ENCODE results near the gene OTUB2.

The OTUB2 gene

DNA sequence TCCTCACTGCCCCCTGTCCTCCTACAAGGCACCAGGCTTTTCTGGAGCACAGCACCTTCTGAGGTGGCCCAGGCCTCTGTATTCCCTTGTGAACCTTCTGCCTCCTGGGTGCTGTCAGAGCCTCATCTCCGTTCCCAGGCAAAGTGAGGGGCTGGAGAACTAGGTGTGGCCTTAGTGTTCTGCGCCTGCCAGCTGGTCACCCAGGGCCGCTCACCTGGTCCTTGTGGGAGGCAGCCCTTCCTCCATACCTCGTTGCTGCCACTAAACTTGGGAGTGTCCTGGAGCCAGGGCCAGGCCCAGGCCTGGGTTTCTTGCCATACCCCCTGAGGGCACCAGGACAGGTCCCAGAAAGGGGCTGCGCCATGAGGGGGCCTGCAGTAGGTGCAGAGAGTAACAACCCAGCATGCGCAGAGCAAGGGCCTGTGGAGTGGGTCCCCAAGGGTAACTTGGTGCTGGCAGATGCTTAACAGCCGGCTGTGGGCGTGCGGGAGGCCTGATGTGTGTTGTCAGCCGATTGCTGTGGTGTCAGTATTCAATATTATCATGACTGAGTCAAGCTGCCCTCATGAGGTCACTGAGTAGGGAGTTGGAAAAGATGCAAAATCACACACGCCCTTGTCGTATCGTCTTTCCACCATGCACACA lies 17.1 kb downstream of the OTUB2 start:
- DNase-seq, result no peak

DNA sequence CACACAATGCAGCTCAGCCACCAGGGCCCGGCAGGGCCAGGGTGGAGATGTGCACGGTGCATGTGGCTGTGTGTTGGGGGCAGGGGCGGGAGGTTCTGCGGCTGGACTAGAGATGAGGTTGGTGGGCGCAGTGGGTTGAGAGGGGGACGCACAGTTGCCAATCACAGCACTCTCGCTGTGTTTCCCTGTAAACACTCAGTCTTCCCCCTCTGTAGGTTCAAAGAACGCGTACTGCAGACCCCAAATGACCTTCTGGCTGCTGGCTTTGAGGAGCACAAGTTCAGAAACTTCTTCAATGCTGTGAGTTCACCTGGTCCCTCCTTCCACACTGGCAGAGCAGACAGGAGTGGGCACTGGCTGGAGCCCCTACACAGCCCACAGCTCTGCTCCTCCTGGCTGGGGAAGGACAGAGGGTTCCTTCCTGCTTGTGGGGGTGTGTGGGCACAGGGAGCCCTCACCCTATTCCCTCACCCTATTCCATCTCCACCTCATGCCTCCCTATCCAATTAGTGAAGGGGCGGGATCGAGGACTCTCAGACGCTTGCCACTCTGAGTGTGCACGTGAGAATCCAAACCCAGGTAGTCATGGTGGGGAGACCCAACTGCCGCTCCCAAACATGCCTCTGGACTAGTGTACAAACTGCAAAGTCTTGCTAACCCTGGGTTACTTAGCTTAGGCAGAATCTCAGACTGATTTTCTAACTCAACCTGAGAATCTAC lies 17.8 kb downstream of the OTUB2 start:
- DNase-seq, result no peak

DNA sequence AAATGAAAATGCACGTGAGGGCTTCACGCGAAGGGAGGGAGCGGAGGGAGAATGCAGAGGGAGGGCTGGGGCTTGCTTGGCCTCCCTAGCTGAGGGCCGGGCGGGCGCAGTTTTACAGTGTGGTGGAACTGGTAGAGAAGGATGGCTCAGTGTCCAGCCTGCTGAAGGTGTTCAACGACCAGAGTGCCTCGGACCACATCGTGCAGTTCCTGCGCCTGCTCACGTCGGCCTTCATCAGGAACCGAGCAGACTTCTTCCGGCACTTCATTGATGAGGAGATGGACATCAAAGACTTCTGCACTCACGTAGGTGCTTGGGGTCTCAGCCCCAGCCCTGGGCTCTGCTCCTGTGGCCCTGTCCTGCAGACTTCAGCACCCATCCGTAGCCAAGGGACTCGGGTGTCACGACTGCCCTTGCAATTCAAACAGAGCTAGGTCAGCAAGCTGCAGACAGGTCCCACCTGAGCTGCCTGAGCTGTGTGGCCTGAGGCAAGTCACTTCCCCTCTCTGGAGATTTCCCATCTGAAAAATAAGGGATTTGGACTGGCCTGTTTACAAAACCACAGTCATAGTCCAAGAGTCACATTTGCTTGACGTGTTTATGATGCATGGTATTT lies 18.4 kb downstream of the OTUB2 start:
- DNase-seq, result no peak

DNA sequence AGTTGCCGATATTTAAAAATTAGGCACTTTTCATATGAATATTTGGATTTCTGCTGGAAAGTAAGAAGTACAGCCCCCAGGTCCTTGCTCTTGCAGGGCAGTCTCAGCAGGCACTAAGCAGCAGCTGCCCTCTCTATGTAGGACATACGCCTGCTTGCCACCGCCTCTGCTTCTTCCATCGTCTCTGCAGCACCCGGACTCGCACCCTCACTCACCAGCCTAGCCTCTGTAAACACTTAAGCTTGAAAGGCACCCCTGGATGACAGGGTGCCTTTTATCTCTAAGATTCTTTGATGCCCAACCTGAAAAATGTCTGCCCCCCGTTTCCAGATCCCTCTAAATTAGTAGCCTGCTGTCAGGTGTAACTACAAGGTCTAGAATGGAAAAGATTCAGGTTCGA lies 19.0 kb downstream of the OTUB2 start:
- no peak for DNase-seq

DNA sequence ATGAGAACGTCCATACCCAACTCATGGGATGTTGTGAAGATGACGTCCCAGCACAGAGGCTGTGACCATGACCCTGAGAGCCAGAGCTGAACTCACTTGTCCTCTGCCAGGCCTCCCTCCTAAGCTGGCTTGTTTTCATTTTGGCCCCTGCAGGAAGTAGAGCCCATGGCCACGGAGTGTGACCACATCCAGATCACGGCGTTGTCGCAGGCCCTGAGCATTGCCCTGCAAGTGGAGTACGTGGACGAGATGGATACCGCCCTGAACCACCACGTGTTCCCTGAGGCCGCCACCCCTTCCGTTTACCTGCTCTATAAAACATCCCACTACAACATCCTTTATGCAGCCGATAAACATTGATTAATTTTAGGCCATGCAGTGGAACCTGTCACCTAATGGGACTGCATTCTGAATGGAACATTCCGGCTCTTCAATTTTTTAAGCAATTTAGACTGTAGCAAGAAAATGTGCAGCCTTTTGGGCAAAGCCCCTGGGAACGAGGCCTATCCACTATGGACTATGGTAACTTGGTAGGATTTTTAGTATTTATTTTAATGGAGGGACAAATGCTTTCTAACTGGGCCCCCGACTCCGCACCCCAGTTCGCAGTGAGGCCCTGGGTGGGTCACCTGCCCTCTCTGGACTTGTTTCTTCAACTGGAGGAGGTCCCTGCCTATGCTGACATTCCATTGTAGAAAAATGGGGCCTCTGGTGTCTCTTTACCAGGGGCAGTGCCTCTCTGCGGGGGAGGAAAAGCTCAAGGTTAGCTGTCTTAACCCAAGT lies 19.6 kb downstream of the OTUB2 start:
- no peak for DNase-seq

DNA sequence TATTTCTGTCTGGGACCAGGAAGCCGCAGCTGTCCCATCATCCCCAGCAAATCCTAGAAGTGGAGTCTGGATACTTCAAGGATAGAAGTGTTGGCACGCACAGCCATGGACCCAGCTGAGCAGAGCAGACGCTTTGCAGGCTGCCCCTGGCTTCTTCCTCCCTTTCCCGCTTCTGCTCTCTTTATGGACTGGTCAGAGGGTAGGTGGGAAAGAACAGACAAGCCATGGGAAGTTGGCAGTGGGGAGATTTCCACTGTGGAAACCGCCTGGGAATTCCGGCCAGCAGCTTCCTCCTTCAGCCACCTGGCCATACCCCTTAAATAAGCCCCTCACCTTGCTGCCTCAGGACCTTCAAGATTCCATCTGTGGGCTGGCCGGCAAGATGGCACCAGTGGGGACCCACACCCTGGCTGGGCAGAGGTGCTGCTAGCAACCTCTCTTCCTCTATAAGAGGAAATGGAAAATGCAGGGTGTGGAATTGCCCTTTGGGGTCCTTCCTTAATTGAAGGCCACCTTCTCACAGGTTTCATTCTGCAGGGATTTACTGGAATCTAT lies 20.6 kb downstream of the OTUB2 start:
- DNase-seq, result no peak

DNA sequence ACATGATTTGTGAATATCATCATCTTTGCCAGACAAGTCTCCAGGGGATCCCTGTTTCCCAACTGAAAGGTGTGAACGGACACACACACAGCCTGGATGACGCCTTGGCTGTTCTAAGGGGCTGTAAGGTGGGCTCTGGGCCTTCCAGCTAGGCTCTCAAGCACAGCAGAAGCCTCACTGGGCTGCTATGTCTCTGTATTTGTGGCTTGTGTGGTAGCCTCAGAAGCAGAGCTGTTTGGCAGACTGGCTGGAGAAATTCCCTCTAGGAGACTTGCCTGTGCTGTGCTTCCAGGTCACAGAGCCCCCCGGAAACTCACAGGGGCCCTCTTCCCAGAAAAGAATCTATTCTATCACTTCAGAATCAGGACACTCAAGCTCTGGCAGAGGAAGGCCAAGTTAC lies 21.4 kb downstream of the OTUB2 start:
- no peak for DNase-seq

DNA sequence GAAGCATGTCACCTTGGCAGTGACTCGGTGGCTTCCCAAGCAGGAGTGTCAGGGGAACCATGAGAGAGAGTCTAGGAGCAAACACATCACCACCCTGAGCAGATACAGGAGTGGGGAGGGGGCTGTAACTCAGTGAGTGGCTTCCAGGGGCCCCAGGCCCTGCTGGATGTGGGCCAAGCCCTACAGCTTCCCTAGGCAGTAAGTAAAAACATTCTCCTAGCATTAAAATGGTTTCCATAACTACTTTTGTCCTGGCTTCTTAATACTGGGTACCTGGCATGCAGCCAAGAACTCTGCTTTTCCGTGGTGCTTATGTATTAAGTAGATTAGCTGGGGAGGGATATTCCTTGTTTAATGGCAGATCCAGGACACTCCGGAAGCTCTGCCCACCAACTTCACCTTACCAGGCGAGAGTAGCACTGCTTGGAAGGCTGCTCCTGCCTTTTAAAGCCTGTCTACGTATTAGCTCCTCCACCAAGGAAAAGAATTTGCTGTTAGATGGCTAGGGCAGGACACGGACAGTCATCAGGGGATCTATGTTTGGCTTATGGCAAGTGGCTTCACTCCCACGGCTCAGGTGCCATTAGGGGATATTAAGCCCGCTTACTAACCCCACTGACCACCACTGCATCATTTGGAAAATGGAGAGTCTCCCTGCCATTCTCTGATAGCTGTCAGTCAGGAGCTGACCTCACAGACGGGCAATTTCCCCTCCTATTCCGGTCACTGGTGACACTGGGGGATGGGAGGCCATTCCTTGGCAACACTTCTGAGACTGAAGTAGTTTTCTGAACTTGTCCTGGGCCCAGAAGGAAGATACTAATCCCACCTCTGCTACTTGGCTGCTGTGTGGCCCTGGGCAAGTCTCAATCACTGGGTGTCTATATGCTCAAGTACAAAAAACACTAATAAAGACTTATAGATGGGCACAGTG lies 22.8 kb downstream of the OTUB2 start:
- DNase-seq, result no peak

DNA sequence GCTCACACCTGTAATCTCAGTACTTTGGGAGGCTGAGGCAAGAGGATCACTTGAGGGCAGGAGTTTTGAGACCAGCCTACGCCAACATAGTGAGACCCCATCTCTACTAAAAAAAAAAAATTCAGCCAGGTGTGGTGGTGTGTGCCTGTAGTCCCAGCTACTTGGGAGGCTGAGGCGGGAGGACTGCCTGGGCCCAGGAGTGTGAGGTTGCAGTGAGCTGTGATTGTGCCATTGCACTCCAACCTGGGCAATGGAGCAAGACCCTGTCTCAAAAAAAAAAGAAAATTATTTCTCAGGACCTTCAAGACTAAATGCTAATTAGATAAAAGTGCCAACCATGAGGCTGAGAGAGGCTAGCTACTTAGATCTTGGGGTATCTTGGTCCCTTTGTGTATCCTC lies 23.5 kb downstream of the OTUB2 start:
- DNase-seq, result no peak

DNA sequence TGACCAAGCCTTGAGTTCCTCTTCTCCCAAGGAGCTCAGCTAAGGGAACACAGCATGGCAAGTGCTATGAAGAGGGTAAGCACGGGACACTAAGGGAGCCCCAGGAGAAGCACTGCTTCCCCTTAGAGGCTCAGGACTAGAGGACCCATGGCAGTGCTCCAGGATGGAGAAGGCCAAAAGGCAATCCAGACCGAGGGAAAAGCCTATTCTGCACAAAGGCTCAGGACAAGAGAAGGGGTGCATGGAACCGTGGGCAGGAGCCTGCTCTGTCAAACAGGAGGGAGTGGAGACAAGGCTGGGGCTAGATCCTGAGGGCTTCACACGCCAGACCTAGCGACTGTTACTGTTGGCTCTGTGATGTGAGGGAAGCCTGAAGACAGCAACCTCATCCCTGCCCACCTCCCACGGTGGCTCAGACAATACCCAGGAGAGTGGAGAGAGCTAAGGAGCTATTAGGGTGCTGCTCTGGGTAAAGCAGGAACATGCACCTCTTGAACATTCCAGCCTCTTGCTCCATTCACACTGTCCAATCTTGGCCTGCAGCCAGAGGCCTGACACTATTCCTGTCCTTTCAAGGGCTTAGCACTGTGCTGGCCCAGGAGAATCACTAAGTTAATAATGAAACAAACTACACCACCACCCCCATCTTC lies 24.2 kb downstream of the OTUB2 start:
- no peak for DNase-seq

DNA sequence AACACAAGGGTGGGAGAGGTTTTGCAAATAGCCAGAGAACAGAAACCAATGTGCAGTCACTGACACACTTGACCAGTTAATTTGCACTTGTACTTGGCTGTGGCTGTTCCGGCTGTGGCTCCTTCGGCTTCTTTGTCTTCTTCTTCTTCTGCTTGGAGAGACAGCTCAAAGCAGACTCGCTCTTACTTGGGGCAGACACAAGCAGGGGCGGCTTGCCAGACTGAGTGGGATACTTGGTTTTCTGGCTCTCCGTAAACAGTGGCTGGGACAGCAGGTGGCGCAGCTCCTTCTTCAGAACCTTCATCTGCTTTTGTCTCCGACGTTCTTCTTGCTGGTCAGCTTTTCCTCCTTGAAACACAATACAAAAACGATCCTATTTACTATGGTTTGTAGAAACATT lies 25.0 kb downstream of the OTUB2 start:
- no peak for DNase-seq

DNA sequence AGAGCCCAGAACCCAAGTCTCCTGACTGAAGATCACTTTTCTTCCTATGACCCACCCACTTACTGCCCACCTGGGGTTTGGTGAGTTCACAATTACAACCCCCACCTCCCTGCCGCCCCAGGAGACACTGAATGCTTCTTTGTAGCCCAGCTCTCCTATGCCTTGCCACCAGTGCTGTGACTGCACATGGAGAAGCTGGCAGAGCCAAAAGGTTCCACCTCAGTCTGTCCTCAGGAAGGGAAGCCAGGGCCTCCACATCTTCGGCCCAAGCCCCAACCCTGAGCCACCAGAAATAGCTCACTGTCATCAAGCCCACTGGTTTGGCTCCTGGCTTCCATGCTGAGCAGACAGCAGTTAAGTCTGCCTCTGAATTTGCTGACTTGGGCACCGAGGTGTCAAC lies 25.6 kb downstream of the OTUB2 start:
- DNase-seq, result no peak

DNA sequence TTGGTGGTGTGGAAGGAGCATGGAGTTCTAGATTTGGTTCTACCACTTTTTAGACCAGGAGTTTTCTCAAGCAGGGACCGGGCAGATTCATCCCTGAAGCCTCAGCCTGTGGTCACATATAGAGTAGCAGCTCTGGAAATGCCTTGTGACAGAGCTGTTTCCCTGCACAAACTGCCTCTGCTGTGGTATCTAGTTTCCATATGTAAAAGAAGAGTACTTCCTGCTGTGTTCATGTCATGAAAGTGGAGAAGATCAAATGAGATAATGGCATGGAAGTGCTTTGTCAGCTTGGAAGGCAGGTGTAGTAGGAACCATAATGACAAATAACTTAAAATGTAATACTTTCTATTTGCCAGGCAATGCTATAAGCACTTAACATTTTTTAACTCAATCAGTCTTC lies 26.1 kb downstream of the OTUB2 start:
- DNase-seq, result no peak

DNA sequence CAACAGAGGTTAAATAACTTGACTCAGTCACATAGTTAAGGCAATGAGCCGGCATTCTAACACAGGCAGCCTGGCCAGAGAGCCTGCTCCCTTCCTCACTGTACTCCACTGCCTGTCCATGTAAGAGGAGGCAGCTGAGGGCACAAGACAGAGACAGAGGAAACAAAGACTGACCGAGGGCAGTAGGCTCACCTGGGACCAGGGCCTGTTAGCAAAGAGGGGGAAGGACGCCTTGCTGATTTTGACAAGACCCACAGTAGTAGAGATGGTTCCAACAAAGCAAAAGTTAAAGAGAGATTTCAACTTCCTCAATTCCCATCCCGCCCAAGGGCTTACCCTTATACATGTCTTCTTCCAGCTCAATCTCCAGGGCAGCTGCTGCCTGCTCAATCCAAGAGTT lies 26.5 kb downstream of the OTUB2 start:
- DNase-seq, result no peak

DNA sequence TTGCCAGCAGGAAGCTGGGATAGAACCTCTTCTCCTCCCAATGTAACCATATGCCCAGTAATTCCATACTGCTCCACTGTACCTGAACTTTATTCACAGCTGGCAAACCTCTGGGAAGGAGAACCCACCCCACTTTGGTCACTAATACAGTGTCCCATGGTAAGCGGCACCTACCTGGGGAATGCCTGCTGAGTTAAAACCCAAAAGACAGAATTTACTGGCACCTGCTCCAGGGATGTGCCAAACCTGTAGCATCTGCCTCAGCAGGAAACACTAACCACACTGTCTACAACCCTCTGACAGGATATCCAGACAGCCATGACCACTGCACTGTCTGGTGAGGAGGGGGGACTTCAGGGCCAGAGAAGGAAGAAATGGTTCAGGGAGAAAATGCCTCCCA lies 28.3 kb downstream of the OTUB2 start:
- no peak for DNase-seq

DNA sequence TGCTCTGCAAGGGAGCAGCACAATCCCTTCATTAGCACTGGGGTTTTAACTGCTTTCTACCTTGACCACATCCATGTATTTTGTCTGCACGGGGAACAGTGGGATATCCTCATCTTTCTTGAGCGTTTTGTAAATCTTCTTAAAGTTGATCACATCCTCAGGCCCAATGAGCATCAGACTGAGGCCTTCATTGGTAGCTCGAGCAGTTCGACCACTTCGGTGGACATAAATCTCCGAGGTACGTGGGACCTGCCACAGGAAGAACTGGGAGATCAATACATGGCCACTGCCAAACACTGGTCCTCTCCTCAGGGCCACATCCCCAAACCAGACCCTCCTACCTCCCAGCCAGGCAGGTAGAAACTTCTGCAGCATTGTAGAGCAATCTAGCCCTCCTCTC lies 28.8 kb downstream of the OTUB2 start:
- DNase-seq, result no peak

DNA sequence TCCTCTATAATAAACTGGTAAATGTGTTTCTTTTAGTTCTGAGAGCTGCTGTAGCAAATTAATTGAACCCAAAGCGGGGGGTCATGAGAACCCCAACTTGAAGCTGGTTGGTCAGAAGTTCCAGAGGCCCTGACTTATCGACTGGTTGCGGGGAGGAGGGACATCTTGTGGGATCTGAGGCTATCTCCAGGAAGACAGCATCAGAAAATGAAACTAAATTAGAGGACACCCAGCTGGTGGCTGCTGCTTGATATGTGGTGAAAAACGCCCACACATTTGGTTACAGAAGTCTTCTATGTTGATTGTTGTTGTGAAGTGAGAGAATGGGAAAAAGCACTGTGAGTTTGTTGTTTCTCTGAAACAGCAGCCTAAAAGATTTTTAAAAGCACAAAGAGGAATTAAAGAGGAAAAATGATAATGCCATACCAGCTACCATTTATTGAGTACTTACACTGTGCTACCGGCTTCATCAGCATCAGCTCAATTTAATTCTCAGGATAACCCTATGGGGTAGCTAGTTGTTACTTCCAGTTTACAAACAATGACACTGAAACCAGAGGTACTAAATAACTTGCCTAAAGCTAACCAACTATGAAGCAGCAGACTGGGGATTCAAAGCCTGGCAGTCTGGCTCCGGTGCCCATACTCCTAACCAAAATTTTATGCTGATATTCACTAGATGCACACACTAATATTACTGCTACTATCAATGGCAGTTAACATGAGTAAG lies 30.6 kb downstream of the OTUB2 start:
- peak in 1 of 2 donors; percentile 51 for DNase-seq

DNA sequence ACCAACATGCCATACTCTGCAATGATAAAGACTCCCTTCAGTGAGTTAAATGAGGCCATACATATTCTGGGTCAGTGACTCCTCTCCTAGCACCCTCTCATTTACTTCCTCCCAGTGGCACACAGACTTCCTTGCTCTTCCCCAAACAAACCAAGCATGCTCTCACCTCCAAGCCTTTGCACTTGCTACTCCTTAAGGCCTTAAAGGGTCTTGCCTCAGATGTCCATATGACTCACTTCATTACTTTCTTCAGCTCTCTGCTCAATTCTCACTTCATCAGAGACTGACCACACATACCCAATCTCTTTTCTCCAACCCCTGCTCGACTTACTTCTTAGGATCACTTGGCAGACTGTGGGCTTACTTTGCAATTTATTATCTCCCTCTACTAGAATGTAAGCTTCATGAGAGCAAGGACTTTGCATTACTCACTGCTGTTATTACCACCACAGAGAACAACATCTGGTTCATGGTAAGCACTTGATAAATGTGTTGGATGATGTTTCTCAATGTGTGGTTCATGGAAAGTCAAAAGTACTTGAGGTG lies 32.1 kb downstream of the OTUB2 start:
- DNase-seq, result no peak

DNA sequence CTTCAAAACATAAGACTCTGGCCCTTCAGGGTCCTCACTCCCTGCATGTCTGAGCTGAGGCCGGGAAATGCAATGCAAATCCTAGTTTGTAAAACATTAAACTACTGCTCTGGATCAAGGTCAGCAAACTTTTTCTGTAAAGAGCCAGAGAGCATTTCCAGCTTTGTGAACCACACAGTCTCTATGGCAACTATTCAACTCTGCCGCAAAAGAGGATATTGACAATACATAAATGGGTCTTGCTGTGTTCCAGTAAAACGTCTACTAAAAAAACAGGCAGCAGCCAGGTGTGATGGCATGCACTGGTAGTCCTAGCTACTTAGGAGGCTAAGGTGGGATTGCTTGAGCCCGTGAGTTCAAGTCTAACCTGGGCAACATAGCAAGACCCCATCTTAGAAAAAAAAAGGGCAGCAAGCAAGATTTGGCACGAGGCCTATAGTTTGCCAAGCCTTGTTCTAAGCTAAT lies 32.6 kb downstream of the OTUB2 start:
- no peak for DNase-seq

DNA sequence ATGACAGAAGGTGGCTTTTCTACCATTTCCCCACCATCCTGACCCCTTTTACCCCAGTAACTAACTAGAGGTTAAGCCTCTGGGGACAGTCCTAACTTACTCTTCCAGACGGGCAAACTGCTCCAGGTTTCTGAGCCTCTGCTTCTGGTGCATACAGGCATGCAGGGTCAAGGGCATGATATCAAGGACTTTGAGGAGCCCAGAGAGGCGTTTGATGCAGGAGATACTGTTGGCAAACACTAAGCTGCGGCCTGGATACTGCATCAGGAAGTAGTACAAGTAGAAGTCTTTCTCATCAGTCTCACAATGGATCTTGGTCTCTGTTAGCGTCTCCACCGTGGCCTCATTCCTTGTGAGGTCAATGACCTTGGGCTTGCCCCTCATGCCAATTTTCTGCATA lies 33.9 kb downstream of the OTUB2 start:
- DNase-seq, result no peak
